Muscle layer of duodenum (tissue), 2 donors: ENCODE measurements around the gene BCOR.
A peak's percentile ranks its signal among the peaks of the same experiment; 100 is the strongest.

ENCODE experiments used
- H3K27ac ChIP-seq: one replicate; pipeline ENCODE4 v1.7.0; 2013; ENCODE audit warnings: mild to moderate bottlenecking, low read length
- H3K27me3 ChIP-seq: one replicate; pipeline ENCODE4 v1.7.0; 2013; ENCODE audit warnings: low read depth, mild to moderate bottlenecking, control low read depth, low read length
- H3K36me3 ChIP-seq, 2 donors: one replicate each; pipeline ENCODE4 v1.7.0; 2013; ENCODE audit warnings: low read length in 2 of 2, control low read depth in 1 of 2, mild to moderate bottlenecking in 1 of 2; ENCODE audit not compliant: insufficient read depth in 2 of 2, control insufficient read depth in 1 of 2
- H3K4me1 ChIP-seq, 2 donors: one replicate each; pipeline ENCODE4 v1.7.0; 2013; ENCODE audit warnings: low read length in 2 of 2, mild to moderate bottlenecking in 2 of 2, control low read depth in 1 of 2, moderate library complexity in 1 of 2; ENCODE audit not compliant: insufficient read depth in 2 of 2, control insufficient read depth in 1 of 2
- H3K4me3 ChIP-seq, 2 donors: one replicate each; pipeline ENCODE4 v1.7.0; 2013; ENCODE audit warnings: low read length in 2 of 2, low read depth in 1 of 2, mild to moderate bottlenecking in 1 of 2
- H3K9me3 ChIP-seq, 2 donors: one replicate each; pipeline ENCODE4 v1.7.0; 2013; ENCODE audit warnings: low read length in 2 of 2, control low read depth in 1 of 2, mild to moderate bottlenecking in 1 of 2; ENCODE audit not compliant: control insufficient read depth in 1 of 2
- donor health status: healthy.

Gene BCOR

GRCh38 chrX:40102393-40103381, 4.9 kb upstream of the BCOR start:
- H3K9me3 ChIP-seq, result no peaks in the 10 kb centered on the region
- H3K4me3 ChIP-seq, result no peak overlapping the region
- no peak overlapping the region for H3K27ac ChIP-seq
- no peaks in the 10 kb centered on the region for H3K36me3 ChIP-seq
- H3K4me1 ChIP-seq, result peaks cover 6 to 10% of the 10 kb centered on the region in 2 donors
- no peaks in the 10 kb centered on the region for H3K27me3 ChIP-seq

- Histone ChIP-seq H3K36me3 (no peaks in the 10 kb centered on the region), H3K4me1 (peaks cover 6 to 7% of the 10 kb centered on the region in 2 donors), H3K4me3 (no peak overlapping the region), H3K27me3 (no peaks in the 10 kb centered on the region), H3K9me3 (no peaks in the 10 kb centered on the region), H3K27ac (no peak overlapping the region)
Observed at GRCh38 chrX:40101430-40101802, 3.7 kb upstream of the BCOR start.

- Histone ChIP-seq H3K27ac (no peak overlapping the region), H3K36me3 (no peaks in the 10 kb centered on the region), H3K9me3 (no peaks in the 10 kb centered on the region), H3K4me3 (no peak overlapping the region), H3K4me1 (peaks cover 6 to 7% of the 10 kb centered on the region in 2 donors), H3K27me3 (no peaks in the 10 kb centered on the region)
Observed at GRCh38 chrX:40100537-40101429, 3.0 kb upstream of the BCOR start.

GRCh38 chrX:40100141-40100536, 2.4 kb upstream of the BCOR start:
- no peak overlapping the region for H3K27ac ChIP-seq
- no peaks in the 10 kb centered on the region for H3K27me3 ChIP-seq
- no peak overlapping the region for H3K4me3 ChIP-seq
- H3K4me1 ChIP-seq, result peaks cover 6 to 7% of the 10 kb centered on the region in 2 donors
- no peaks in the 10 kb centered on the region for H3K9me3 ChIP-seq
- H3K36me3 ChIP-seq, result no peaks in the 10 kb centered on the region

- Histone ChIP-seq H3K27me3 (no peaks in the 10 kb centered on the region), H3K4me1 (peaks cover 6 to 7% of the 10 kb centered on the region in 2 donors), H3K27ac (no peak overlapping the region), H3K36me3 (no peaks in the 10 kb centered on the region), H3K4me3 (peak overlapping the region; percentile 30 to 53), H3K9me3 (no peaks in the 10 kb centered on the region)
Observed at GRCh38 chrX:40099055-40099958, 1.5 kb upstream of the BCOR start.

GRCh38 chrX:40098264-40099054, 701 bp upstream of the BCOR start:
- Histone ChIP-seq H3K4me1 (peaks cover 6 to 12% of the 10 kb centered on the region in 2 donors), H3K9me3 (no peaks in the 10 kb centered on the region), H3K27ac (no peak overlapping the region), H3K27me3 (no peaks in the 10 kb centered on the region), H3K4me3 (peak overlapping the region; percentile 30 to 53), H3K36me3 (no peaks in the 10 kb centered on the region)

GRCh38 chrX:40097141-40097503, 636 bp downstream of the BCOR start:
- H3K4me1 ChIP-seq, result peaks cover 6 to 13% of the 10 kb centered on the region in 2 donors
- H3K27ac ChIP-seq, result no peak overlapping the region
- H3K27me3 ChIP-seq, result no peaks in the 10 kb centered on the region
- H3K4me3 ChIP-seq, result peak overlapping the region in 1 of 2 donors; percentile 62
- no peaks in the 10 kb centered on the region for H3K36me3 ChIP-seq
- H3K9me3 ChIP-seq, result no peaks in the 10 kb centered on the region

GRCh38 chrX:40096395-40097091, 1.2 kb downstream of the BCOR start:
- Histone ChIP-seq H3K27ac (no peak overlapping the region), H3K9me3 (no peaks in the 10 kb centered on the region), H3K4me3 (peak overlapping the region; percentile 39 to 62), H3K36me3 (no peaks in the 10 kb centered on the region), H3K27me3 (no peaks in the 10 kb centered on the region), H3K4me1 (peaks cover 6 to 13% of the 10 kb centered on the region in 2 donors)

GRCh38 chrX:40095583-40096394, 2.0 kb downstream of the BCOR start:
- peak overlapping the region; percentile 69 for H3K27ac ChIP-seq
- peak overlapping the region; percentile 62 to 66 for H3K4me3 ChIP-seq
- H3K27me3 ChIP-seq, result no peaks in the 10 kb centered on the region
- H3K36me3 ChIP-seq, result no peaks in the 10 kb centered on the region
- H3K4me1 ChIP-seq, result peaks cover 8 to 18% of the 10 kb centered on the region in 2 donors
- H3K9me3 ChIP-seq, result no peaks in the 10 kb centered on the region
